Endothelial cell of umbilical vein (primary cell): Measurements from ENCODE around the gene MCF2L.

Source experiments
- GATA2 ChIP-seq: IDR thresholded peaks from 2 replicates; pipeline ENCODE4 v1.7.0; 2011; ENCODE audit warnings: low read depth, mild to moderate bottlenecking, moderate library complexity, mixed read lengths, low read length; ENCODE audit not compliant: insufficient read length, insufficient read depth
- MYC ChIP-seq: IDR thresholded peaks from one replicate; pipeline ENCODE4 v1.6.1; 2011; ENCODE audit warnings: mild to moderate bottlenecking, low read depth, low read length
- POLR2A ChIP-seq: IDR thresholded peaks from 2 replicates; pipeline ENCODE4 v1.6.1; 2012; ENCODE audit warnings: low read depth, mild to moderate bottlenecking, control low read depth, low read length
- POLR2AphosphoS5 ChIP-seq: IDR thresholded peaks from 2 replicates; pipeline ENCODE4 v1.6.1; 2012; ENCODE audit warnings: low read depth, mild to moderate bottlenecking, control low read depth, low read length, moderate library complexity; ENCODE audit not compliant: insufficient read depth
- TF ChIP-seq, protein P1 (sequence below), 2 donors: IDR thresholded peaks; 1 replicate in 1 of 2; 2 replicates in 1 of 2; pipeline ENCODE4 v1.5.1; 2011; ENCODE audit warnings: low read length in 2 of 2, mild to moderate bottlenecking in 2 of 2, moderate library complexity in 2 of 2, control low read depth in 1 of 2, inconsistent platforms in 1 of 2, low read depth in 1 of 2; ENCODE audit not compliant: insufficient read depth in 1 of 2; ENCODE audit errors: extremely low read depth in 1 of 2

DNA sequence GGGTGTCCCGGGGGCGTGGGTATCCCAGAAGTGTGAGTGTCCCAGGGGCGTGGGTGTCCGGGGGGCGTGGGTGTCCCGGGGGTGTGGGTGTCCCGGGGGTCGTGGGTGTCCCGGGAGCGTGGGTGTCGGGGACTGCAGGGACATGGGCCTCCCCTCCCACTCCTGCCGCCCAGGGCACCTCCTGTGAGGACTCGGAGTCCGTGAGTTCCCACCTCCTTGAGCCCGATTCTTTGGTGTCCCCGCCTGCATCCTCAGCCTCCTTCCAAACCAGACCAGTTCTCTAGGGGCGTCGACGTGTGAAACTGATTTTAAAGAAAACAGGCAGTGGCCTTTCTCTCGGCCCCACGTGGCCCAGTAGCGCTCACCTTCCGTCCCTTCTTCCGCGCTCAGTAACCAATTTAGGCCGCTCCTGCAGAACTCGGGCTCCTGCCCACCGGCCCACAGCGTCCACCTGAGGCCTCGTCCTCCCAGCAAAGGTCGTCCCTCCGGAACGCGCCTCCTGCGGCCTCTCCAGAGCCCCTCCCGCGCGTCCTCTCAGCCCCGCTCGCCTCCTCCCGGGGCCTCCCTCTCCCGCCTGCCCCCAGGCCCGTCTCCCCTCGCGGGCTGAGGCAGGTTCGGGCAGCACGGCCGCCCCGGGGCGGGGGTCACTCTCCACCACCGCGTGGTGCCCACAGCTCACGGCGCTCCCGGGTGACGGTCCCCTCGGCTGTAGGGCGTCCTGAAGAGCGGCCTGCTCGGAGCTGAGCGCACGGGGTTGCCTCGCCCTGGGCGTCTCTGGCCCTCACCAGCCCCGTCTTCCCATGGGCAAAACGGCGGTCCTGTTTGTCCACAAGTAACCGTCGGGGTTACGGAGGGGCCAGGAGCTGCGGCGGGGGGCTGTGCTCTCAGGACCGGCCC lies 140.4 kb downstream of the MCF2L start:
- TF ChIP-seq, protein P1, sequence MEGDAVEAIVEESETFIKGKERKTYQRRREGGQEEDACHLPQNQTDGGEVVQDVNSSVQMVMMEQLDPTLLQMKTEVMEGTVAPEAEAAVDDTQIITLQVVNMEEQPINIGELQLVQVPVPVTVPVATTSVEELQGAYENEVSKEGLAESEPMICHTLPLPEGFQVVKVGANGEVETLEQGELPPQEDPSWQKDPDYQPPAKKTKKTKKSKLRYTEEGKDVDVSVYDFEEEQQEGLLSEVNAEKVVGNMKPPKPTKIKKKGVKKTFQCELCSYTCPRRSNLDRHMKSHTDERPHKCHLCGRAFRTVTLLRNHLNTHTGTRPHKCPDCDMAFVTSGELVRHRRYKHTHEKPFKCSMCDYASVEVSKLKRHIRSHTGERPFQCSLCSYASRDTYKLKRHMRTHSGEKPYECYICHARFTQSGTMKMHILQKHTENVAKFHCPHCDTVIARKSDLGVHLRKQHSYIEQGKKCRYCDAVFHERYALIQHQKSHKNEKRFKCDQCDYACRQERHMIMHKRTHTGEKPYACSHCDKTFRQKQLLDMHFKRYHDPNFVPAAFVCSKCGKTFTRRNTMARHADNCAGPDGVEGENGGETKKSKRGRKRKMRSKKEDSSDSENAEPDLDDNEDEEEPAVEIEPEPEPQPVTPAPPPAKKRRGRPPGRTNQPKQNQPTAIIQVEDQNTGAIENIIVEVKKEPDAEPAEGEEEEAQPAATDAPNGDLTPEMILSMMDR (IDR thresholded peaks at IDR 0.05; ENCODE audit: extremely low read depth in 1 of 2, insufficient read depth in 1 of 2, low read depth in 1 of 2, low read length in 2 of 2) = no peak
- no peak for TF ChIP-seq POLR2A
- TF ChIP-seq MYC = no peak
- TF ChIP-seq GATA2 = no peak
- TF ChIP-seq POLR2AphosphoS5 = no peak
